MM.1S (cell line): ENCODE results near the gene GPC5.

Source experiments
- DNase-seq: peaks from one replicate; pipeline ENCODE4 v3.0.0-alpha.2; 2015
- H2AFZ ChIP-seq: fragments of 300-600 bp; sonication (generic); 2 replicates; pipeline ENCODE4 v1.6.0; 2016; ENCODE audit warnings: antibody characterized with exemption, low read length
- H3F3A ChIP-seq: fragments of 300-600 bp; sonication (generic); 2 replicates; pipeline ENCODE4 v1.6.1; 2016; ENCODE audit warnings: mild to moderate bottlenecking, antibody characterized with exemption, low read length, moderate library complexity, mixed read lengths; ENCODE audit not compliant: insufficient read depth
- H3K27ac ChIP-seq: fragments of 300-600 bp; sonication (generic); 2 replicates; pipeline ENCODE4 v1.5.1; 2016; ENCODE audit warnings: mild to moderate bottlenecking, low read length
- H3K27me3 ChIP-seq: fragments of 300-600 bp; sonication (generic); replicated peaks from 2 replicates; pipeline ENCODE4 v1.6.0; 2016; ENCODE audit warnings: low read length; ENCODE audit not compliant: insufficient read depth
- H3K36me3 ChIP-seq: fragments of 300-600 bp; sonication (generic); replicated peaks from 2 replicates; pipeline ENCODE4 v1.6.1; 2016; ENCODE audit warnings: mild to moderate bottlenecking, low read length, mixed read lengths; ENCODE audit not compliant: insufficient read depth
- H3K4me1 ChIP-seq: fragments of 300-600 bp; sonication (generic); 2 replicates; pipeline ENCODE4 v1.6.1; 2016; ENCODE audit warnings: low read length, mixed read lengths
- H3K4me2 ChIP-seq: fragments of 300-600 bp; sonication (generic); 2 replicates; pipeline ENCODE4 v1.6.0; 2016; ENCODE audit warnings: low read depth, low read length
- H3K4me3 ChIP-seq: fragments of 300-600 bp; sonication (generic); 2 replicates; pipeline ENCODE4 v1.5.1; 2016; ENCODE audit warnings: low read length, mixed read lengths
- H3K79me2 ChIP-seq: fragments of 300-600 bp; sonication (generic); 2 replicates; pipeline ENCODE4 v1.6.1; 2016; ENCODE audit warnings: mixed run types, low read length, mixed read lengths
- H3K9ac ChIP-seq: fragments of 300-600 bp; sonication (generic); 2 replicates; pipeline ENCODE4 v1.6.1; 2016; ENCODE audit warnings: low read length, mixed read lengths
- H3K9me2 ChIP-seq: fragments of 300-600 bp; sonication (generic); replicated peaks from 2 replicates; pipeline ENCODE4 v1.6.1; 2016; ENCODE audit warnings: mild to moderate bottlenecking, low read length, mixed read lengths; ENCODE audit not compliant: insufficient read depth
- H3K9me3 ChIP-seq: fragments of 300-600 bp; sonication (generic); replicated peaks from 2 replicates; pipeline ENCODE4 v1.6.1; 2016; ENCODE audit warnings: mild to moderate bottlenecking, low read length, mixed read lengths; ENCODE audit not compliant: insufficient read depth
- H4K20me1 ChIP-seq: fragments of 300-600 bp; sonication (generic); 2 replicates; pipeline ENCODE4 v1.6.1; 2016; ENCODE audit warnings: mild to moderate bottlenecking, low read length, moderate library complexity, mixed read lengths; ENCODE audit not compliant: insufficient read depth
- EZH2 ChIP-seq: fragments of 300-600 bp; sonication (generic); optimal IDR thresholded peaks from 2 replicates; pipeline ENCODE3; 2017; ENCODE audit warnings: low read depth, mild to moderate bottlenecking, antibody characterized with exemption, low read length, mixed read lengths
- EZH2phosphoT487 ChIP-seq: fragments of 300-600 bp; sonication (generic); IDR thresholded peaks from 2 replicates; pipeline ENCODE4 v1.6.1; 2018; ENCODE audit warnings: antibody characterized with exemption, low read length
- TF ChIP-seq, protein P1 (sequence below): fragments of 300-600 bp; sonication (generic); IDR thresholded peaks from 2 replicates; pipeline ENCODE4 v1.5.1; 2016; ENCODE audit warnings: antibody characterized with exemption, low read length, mixed read lengths

Gene GPC5

GRCh38 chr13:92260363-92260762 is 861.9 kb downstream of the GPC5 start:
- Histone ChIP-seq H3K9ac (no peak overlapping the region), H2AFZ (no peak overlapping the region), H4K20me1 (no peaks in the 10 kb centered on the region), H3K4me1 (no peaks in the 10 kb centered on the region), H3K4me3 (no peak overlapping the region), H3K79me2 (no peaks in the 10 kb centered on the region), H3K27me3 (no peaks in the 10 kb centered on the region), H3K36me3 (no peaks in the 10 kb centered on the region), H3K9me3 (no peaks in the 10 kb centered on the region), H3K9me2 (no peaks in the 10 kb centered on the region), H3K27ac (no peak overlapping the region), H3K4me2 (no peak overlapping the region), H3F3A (no peaks in the 10 kb centered on the region)
- no peak for DNase-seq
- no peak for TF ChIP-seq EZH2
- TF ChIP-seq, protein P1, sequence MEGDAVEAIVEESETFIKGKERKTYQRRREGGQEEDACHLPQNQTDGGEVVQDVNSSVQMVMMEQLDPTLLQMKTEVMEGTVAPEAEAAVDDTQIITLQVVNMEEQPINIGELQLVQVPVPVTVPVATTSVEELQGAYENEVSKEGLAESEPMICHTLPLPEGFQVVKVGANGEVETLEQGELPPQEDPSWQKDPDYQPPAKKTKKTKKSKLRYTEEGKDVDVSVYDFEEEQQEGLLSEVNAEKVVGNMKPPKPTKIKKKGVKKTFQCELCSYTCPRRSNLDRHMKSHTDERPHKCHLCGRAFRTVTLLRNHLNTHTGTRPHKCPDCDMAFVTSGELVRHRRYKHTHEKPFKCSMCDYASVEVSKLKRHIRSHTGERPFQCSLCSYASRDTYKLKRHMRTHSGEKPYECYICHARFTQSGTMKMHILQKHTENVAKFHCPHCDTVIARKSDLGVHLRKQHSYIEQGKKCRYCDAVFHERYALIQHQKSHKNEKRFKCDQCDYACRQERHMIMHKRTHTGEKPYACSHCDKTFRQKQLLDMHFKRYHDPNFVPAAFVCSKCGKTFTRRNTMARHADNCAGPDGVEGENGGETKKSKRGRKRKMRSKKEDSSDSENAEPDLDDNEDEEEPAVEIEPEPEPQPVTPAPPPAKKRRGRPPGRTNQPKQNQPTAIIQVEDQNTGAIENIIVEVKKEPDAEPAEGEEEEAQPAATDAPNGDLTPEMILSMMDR: no peak
- TF ChIP-seq EZH2phosphoT487: no peak

- H3K9ac ChIP-seq: no peak overlapping the region
- H3K27ac ChIP-seq: no peak overlapping the region
- DNase-seq: no peak
Measured at GRCh38 chr13:92262100-92262788, 863.8 kb downstream of the GPC5 start.

GRCh38 chr13:92265408-92265807 is 867.0 kb downstream of the GPC5 start:
- Histone ChIP-seq H3F3A (no peaks in the 10 kb centered on the region), H3K79me2 (no peaks in the 10 kb centered on the region), H3K4me2 (no peak overlapping the region), H3K36me3 (no peaks in the 10 kb centered on the region), H3K27me3 (no peaks in the 10 kb centered on the region), H3K4me3 (no peak overlapping the region), H4K20me1 (no peaks in the 10 kb centered on the region), H3K9ac (no peak overlapping the region), H3K4me1 (no peaks in the 10 kb centered on the region), H3K27ac (no peak overlapping the region), H2AFZ (no peak overlapping the region), H3K9me3 (no peaks in the 10 kb centered on the region), H3K9me2 (no peaks in the 10 kb centered on the region)
- no peak for DNase-seq
- TF ChIP-seq, protein P1: no peak
- no peak for TF ChIP-seq EZH2phosphoT487
- TF ChIP-seq EZH2: no peak

More at GRCh38 chr13:92262100-92262788, 863.8 kb downstream of the GPC5 start:
- no peak overlapping the region for H2AFZ ChIP-seq
- no peaks in the 10 kb centered on the region for H3K36me3 ChIP-seq
- H4K20me1 ChIP-seq: no peaks in the 10 kb centered on the region
- H3K27me3 ChIP-seq: no peaks in the 10 kb centered on the region
- H3F3A ChIP-seq: no peaks in the 10 kb centered on the region
- H3K4me2 ChIP-seq: no peak overlapping the region
- no peaks in the 10 kb centered on the region for H3K9me3 ChIP-seq
- no peak overlapping the region for H3K4me3 ChIP-seq
- no peak for TF ChIP-seq EZH2phosphoT487
- H3K79me2 ChIP-seq: no peaks in the 10 kb centered on the region
- H3K4me1 ChIP-seq: no peaks in the 10 kb centered on the region
- H3K9me2 ChIP-seq: no peaks in the 10 kb centered on the region

GRCh38 chr13:92270990-92271389 is 872.6 kb downstream of the GPC5 start:
- H3K9ac ChIP-seq: no peak overlapping the region
- no peaks in the 10 kb centered on the region for H3K79me2 ChIP-seq
- no peaks in the 10 kb centered on the region for H3K9me2 ChIP-seq
- no peak overlapping the region for H3K4me3 ChIP-seq
- H3K9me3 ChIP-seq: no peaks in the 10 kb centered on the region
- DNase-seq: no peak
- H2AFZ ChIP-seq: no peak overlapping the region
- H3K4me2 ChIP-seq: no peak overlapping the region
- no peak overlapping the region for H3K27ac ChIP-seq
- H3K4me1 ChIP-seq: no peaks in the 10 kb centered on the region
- H3F3A ChIP-seq: no peaks in the 10 kb centered on the region
- no peaks in the 10 kb centered on the region for H3K36me3 ChIP-seq
- no peaks in the 10 kb centered on the region for H3K27me3 ChIP-seq
- no peaks in the 10 kb centered on the region for H4K20me1 ChIP-seq
- no peak for TF ChIP-seq EZH2phosphoT487
- no peak for TF ChIP-seq EZH2
- TF ChIP-seq, protein P1: no peak
